Raji (cell line): ENCODE data around the gene CD59.

Experiments used
- POLR2A ChIP-seq: IDR thresholded peaks from 2 replicates; pipeline ENCODE4 v1.6.1; 2011; ENCODE audit warnings: low read depth, low read length, control low read depth; ENCODE audit not compliant: insufficient read depth

CD59 gene, protein sequence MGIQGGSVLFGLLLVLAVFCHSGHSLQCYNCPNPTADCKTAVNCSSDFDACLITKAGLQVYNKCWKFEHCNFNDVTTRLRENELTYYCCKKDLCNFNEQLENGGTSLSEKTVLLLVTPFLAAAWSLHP

GRCh38 chr11:33736148-33736812 is at the start of gene CD59:
Gene CD59 (minus strand): TSS chr11:33736423. CDS start chr11:33722445, 13,978 bp downstream.
- TF ChIP-seq POLR2A = peak; percentile 58

GRCh38 chr11:33785609-33786008 is 49.4 kb upstream of the CD59 start:
- no peak for TF ChIP-seq POLR2A

GRCh38 chr11:33779849-33780528 is 43.8 kb upstream of the CD59 start:
- no peak for TF ChIP-seq POLR2A

- TF ChIP-seq POLR2A = no peak
These were observed 42.5 kb upstream of the CD59 start for GRCh38 chr11:33778675-33779074.

GRCh38 chr11:33777906-33778305 is 41.7 kb upstream of the CD59 start:
- TF ChIP-seq POLR2A = no peak

GRCh38 chr11:33775832-33776470 is 39.7 kb upstream of the CD59 start:
- no peak for TF ChIP-seq POLR2A

DNA sequence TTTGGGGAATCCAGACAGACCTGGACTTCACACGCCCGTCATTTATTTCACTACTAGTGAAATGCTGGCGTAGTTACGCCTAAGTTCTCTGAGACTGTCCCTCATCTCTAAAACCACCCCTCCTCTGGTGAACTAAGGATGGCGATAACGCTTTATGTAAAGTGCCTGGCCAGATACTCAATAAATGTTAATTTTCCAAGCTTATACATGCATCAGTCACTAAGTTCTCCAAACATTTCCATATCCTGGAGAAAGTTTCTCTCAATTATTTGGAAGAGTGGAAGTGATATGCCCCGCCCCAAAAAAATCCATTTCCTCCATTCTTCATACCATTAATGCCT is 39.2 kb upstream of the CD59 start:
- TF ChIP-seq POLR2A = no peak

- no peak for TF ChIP-seq POLR2A
These were observed 38.7 kb upstream of the CD59 start for GRCh38 chr11:33774736-33775466.

- peak; percentile 76 for TF ChIP-seq POLR2A
These were observed 37.9 kb upstream of the CD59 start, which contains the start of gene FBXO3 for GRCh38 chr11:33773987-33774735. Gene FBXO3 (minus strand): TSS chr11:33774520. CDS start chr11:33774497, 23 bp downstream.

- TF ChIP-seq POLR2A = no peak
These were observed 37.3 kb upstream of the CD59 start for GRCh38 chr11:33773404-33773986.

- TF ChIP-seq POLR2A = no peak
These were observed 36.6 kb upstream of the CD59 start for GRCh38 chr11:33772870-33773269.

GRCh38 chr11:33772300-33772699 is 36.1 kb upstream of the CD59 start:
- TF ChIP-seq POLR2A = no peak

DNA sequence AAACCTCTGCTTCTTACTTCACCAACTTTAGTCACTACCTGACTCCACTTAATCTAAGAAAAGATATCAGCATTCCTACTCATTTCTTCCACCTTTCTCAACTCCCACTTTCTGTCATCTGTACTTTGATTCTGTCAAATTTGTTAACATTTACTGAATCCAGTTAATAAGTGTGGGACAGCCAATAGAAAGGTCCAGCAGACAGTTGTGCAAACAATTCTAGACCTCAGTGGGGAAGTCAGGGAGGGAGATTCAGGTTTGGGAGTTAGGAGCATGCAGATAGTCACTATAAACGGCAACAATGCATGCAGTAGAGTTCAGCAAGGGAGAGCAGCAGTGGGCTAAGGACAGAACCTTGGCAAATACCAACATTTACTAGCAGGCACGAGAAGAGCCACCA is 34.0 kb upstream of the CD59 start:
- no peak for TF ChIP-seq POLR2A

DNA sequence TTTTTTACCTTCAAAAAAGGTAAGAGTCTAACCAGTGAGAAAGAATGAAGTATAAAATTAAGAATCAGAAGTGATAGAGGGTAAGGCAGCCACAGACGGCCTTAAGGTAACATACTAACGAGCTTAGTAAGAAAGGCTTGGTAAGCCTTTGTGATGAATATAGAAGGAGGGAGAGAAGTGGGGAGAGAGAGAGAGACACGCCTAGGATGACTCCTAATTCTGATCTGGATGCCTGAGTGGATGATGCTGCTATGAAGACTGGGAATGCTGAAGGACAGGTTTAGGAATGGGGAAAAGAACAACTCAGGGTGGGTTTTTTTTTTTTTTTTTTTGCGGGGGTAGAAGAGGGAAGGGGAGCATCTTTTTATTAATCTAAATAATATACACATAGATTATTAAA is 33.3 kb upstream of the CD59 start:
- no peak for TF ChIP-seq POLR2A
